ENCODE measurements around the gene ZFHX3. TPM values are rescaled to one million over a fixed set of nuclear protein-coding genes. Genes with fewer than 3 reads are reported as not detected.

ZFHX3 gene
- polyA plus RNA-seq, 1 donor (not counting 4 experiments of a cell fraction or from before 2014, with no cell fraction given) = 1.2 TPM

DNA sequence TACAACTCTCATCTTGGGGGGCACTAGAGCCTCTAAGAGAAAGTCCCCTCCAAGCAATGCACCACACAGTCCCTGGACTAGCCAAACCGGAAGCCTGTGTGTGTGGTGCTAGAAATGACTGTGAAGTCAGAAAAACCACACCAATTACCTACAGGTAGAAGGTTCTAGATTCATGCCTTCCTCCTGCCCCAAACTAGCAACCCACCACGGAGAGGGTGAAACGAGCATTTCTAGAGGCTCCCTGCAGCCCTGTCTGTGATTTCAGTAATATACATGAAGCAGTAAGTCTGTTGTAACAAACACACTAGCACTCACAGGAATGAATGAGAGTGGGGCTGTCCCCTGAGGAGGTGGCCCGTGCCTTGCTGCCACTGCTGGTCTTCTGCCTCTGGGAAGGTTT is 13.6 kb downstream of the ZFHX3 start:
- Histone ChIP-seq H3K79me2 (ENCODE audit: control insufficient read depth, insufficient read depth, low read length) (peaks cover 20% of the 10 kb centered on the region), H3K4me3 (ENCODE audit: control insufficient read depth in 2 of 3, extremely low read depth in 1 of 3, insufficient read depth in 2 of 3, low read depth in 1 of 3, low read length in 3 of 3) (no peak overlapping the region), H3K9me1 (ENCODE audit: control insufficient read depth, extremely low read depth, insufficient read depth, low read length) (no peaks in the 10 kb centered on the region), H3K4me2 (ENCODE audit: control insufficient read depth, extremely low read depth, insufficient read depth, low read depth, low read length) (no peak overlapping the region), H3K36me3 (ENCODE audit: control insufficient read depth in 2 of 2, extremely low read depth in 1 of 2, insufficient read depth in 2 of 2, low read length in 2 of 2) (no peaks in the 10 kb centered on the region), H4K20me1 (ENCODE audit: control insufficient read depth, extremely low read depth, insufficient read depth, low read length) (peaks cover 2% of the 10 kb centered on the region), H2AFZ (ENCODE audit: control insufficient read depth, low read length) (no peak overlapping the region), H3K4me1 (ENCODE audit: control insufficient read depth, extremely low read depth, insufficient read depth, low read length) (peaks cover 4% of the 10 kb centered on the region), H3K9ac (ENCODE audit: control insufficient read depth, extremely low read depth, insufficient read depth, low read length) (no peak overlapping the region), H3K27ac (ENCODE audit: control insufficient read depth, insufficient read depth, low read length) (no peak overlapping the region), H3K27me3 (ENCODE audit: control insufficient read depth, extremely low read depth, insufficient read depth, low read length) (no peaks in the 10 kb centered on the region), H3K9me3 (ENCODE audit: control insufficient read depth, low read depth, low read length) (no peaks in the 10 kb centered on the region)
- DNase-seq (ENCODE audit: low read depth, low spot score) = no peak
- TF ChIP-seq EZH2 (IDR thresholded peaks at IDR 0.05; ENCODE audit: low read length) = no peak
- TF ChIP-seq, protein P1, sequence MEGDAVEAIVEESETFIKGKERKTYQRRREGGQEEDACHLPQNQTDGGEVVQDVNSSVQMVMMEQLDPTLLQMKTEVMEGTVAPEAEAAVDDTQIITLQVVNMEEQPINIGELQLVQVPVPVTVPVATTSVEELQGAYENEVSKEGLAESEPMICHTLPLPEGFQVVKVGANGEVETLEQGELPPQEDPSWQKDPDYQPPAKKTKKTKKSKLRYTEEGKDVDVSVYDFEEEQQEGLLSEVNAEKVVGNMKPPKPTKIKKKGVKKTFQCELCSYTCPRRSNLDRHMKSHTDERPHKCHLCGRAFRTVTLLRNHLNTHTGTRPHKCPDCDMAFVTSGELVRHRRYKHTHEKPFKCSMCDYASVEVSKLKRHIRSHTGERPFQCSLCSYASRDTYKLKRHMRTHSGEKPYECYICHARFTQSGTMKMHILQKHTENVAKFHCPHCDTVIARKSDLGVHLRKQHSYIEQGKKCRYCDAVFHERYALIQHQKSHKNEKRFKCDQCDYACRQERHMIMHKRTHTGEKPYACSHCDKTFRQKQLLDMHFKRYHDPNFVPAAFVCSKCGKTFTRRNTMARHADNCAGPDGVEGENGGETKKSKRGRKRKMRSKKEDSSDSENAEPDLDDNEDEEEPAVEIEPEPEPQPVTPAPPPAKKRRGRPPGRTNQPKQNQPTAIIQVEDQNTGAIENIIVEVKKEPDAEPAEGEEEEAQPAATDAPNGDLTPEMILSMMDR (optimal IDR thresholded peaks at IDR 0.05 in 1 of 3, IDR thresholded peaks at IDR 0.05 in 1 of 3, conservative IDR thresholded peaks at IDR 0.05 in 1 of 3; ENCODE audit: extremely low read depth in 1 of 3, insufficient read depth in 2 of 3, low read length in 3 of 3) = no peak
- FAIRE-seq = no peak
- dilution Hi-C loops (cut with MboI; ENCODE audit: extremely low pct_ligation_motif_present, low sequenced_read_pairs) = no loop called here

DNA sequence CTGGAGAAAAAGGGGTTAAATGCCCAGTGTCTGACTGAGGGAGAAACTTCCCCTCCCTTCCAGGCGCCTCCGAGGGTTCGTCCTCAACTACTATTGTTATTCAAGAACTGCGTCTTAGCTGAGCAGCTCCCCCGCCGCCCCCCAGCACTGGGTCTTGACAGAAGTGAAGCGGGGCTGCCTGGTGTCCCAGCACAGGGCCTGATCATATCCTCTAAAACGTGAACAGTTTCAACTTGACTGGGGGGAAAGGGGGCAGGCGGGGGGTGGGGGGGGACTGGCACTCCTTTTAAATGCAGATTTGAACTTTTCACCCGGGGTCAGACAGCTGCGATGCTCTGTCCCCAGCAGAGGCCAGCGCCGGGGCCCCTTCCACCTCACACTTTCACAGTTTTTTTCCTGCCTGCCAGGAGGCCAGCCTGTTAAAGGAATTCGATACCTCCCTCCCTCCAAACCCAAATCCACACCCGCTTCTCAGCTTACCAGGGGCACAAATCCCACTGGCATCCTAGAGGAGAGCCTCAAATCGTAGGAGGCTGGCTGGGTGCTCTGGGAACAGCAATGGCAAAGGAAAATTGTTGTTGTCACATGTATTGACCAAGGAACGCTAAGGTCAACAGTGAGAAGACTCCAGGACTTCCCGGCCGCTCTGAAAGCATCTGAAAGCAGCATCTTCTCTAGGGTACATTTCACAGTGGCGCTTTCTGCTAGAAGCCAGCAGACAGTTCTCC is 14.5 kb downstream of the ZFHX3 start:
- H3K4me3 ChIP-seq (ENCODE audit: control insufficient read depth in 2 of 3, extremely low read depth in 1 of 3, insufficient read depth in 2 of 3, low read depth in 1 of 3, low read length in 3 of 3) = no peak overlapping the region
- H4K20me1 ChIP-seq (ENCODE audit: control insufficient read depth, extremely low read depth, insufficient read depth, low read length) = peaks cover 4% of the 10 kb centered on the region
- no peaks in the 10 kb centered on the region for H3K36me3 ChIP-seq (ENCODE audit: control insufficient read depth in 2 of 2, extremely low read depth in 1 of 2, insufficient read depth in 2 of 2, low read length in 2 of 2)
- no peak overlapping the region for H2AFZ ChIP-seq (ENCODE audit: control insufficient read depth, low read length)
- no peaks in the 10 kb centered on the region for H3K27me3 ChIP-seq (ENCODE audit: control insufficient read depth, extremely low read depth, insufficient read depth, low read length)
- no peak overlapping the region for H3K4me2 ChIP-seq (ENCODE audit: control insufficient read depth, extremely low read depth, insufficient read depth, low read depth, low read length)
- no peak for FAIRE-seq
- H3K27ac ChIP-seq (ENCODE audit: control insufficient read depth, insufficient read depth, low read length) = no peak overlapping the region
- no peak for TF ChIP-seq EZH2 (IDR thresholded peaks at IDR 0.05; ENCODE audit: low read length)
- TF ChIP-seq, protein P1 (optimal IDR thresholded peaks at IDR 0.05 in 1 of 3, IDR thresholded peaks at IDR 0.05 in 1 of 3, conservative IDR thresholded peaks at IDR 0.05 in 1 of 3; ENCODE audit: extremely low read depth in 1 of 3, insufficient read depth in 2 of 3, low read length in 3 of 3) = no peak
- DNase-seq (ENCODE audit: low read depth, low spot score) = no peak
- no peaks in the 10 kb centered on the region for H3K9me1 ChIP-seq (ENCODE audit: control insufficient read depth, extremely low read depth, insufficient read depth, low read length)
- no peaks in the 10 kb centered on the region for H3K9me3 ChIP-seq (ENCODE audit: control insufficient read depth, low read depth, low read length)
- H3K79me2 ChIP-seq (ENCODE audit: control insufficient read depth, insufficient read depth, low read length) = peaks cover 20% of the 10 kb centered on the region
- H3K9ac ChIP-seq (ENCODE audit: control insufficient read depth, extremely low read depth, insufficient read depth, low read length) = no peak overlapping the region
- peaks cover 11% of the 10 kb centered on the region for H3K4me1 ChIP-seq (ENCODE audit: control insufficient read depth, extremely low read depth, insufficient read depth, low read length)
- dilution Hi-C loops (cut with MboI; ENCODE audit: extremely low pct_ligation_motif_present, low sequenced_read_pairs) = no loop called here
